A549 (cell line): ENCODE data around the gene SHANK1. TPM values are rescaled to one million over a fixed set of nuclear protein-coding genes. Genes with fewer than 3 reads are reported as not detected.

Source experiments
- ATAC-seq, 2 experiments: fragments of 200-7000 bp in 1 of 2; fragments of >200 bp in 1 of 2; cut with Nextera tagmentation in 1 of 2; cut with Tn5 transposase in 1 of 2; 3 replicates each; pipeline versions ENCODE4 v1.8.0 to v1.9.1; 2018 to 2020; ENCODE audit warnings: mild to moderate bottlenecking in 1 of 2, moderate library complexity in 1 of 2
- CTCF ChIA-PET: fragments of 300-600 bp; sonication (Branson Sonifier 250); formaldehyde crosslinking; extraction: SDS; loops from one replicate; lab custom pipeline; 2021; ENCODE audit warnings: antibody characterized with exemption, inconsistent platforms; lab: Yijun Ruan, JAX
- POLR2A ChIA-PET: fragments of 350-600 bp; formaldehyde crosslinking; extraction: SDS; loops from one replicate; lab custom pipeline; 2021; ENCODE audit warnings: antibody characterized with exemption, inconsistent platforms; lab: Yijun Ruan, JAX
- DNase-seq, 2 experiments: peaks; one replicate each; pipeline versions ENCODE4 v3.0.0 to v3.0.0-alpha.2; 2011 to 2016; ENCODE audit warnings: low read depth in 1 of 2, low spot score in 1 of 2
- FAIRE-seq: peaks from 2 replicates; lab custom pipeline; 2011; peaks lifted over from hg19 to GRCh38; lab: Jason Lieb, UNC
- H3K27ac ChIP-seq, 2 experiments: fragments of >200 bp; sonication (Bioruptor Twin); formaldehyde crosslinking; 3 replicates each; pipeline ENCODE4 v1.5.1; 2016 to 2017
- H3K4me1 ChIP-seq: fragments of >200 bp; sonication (Bioruptor Twin); formaldehyde crosslinking; 3 replicates; pipeline ENCODE4 v1.6.1; 2016
- H3K4me2 ChIP-seq: fragments of >200 bp; sonication (Bioruptor Twin); formaldehyde crosslinking; 3 replicates; pipeline ENCODE4 v1.6.1; 2016
- H3K4me3 ChIP-seq: fragments of >200 bp; sonication (Bioruptor Twin); formaldehyde crosslinking; 3 replicates; pipeline ENCODE4 v1.5.1; 2016
- H3K9me3 ChIP-seq: fragments of >200 bp; sonication (Bioruptor Twin); formaldehyde crosslinking; 3 replicates; pipeline ENCODE4 v1.6.1; 2016
- CBX2 ChIP-seq: fragments of 200-600 bp; sonication (generic); IDR thresholded peaks from 2 replicates; pipeline ENCODE4 v1.6.1; 2016; ENCODE audit warnings: low read depth, mild to moderate bottlenecking, borderline replicate concordance
- CBX8 ChIP-seq: fragments of 200-600 bp; sonication (generic); IDR thresholded peaks from 2 replicates; pipeline ENCODE4 v1.6.1; 2016
- CEBPB ChIP-seq, 2 experiments: fragments of >200 bp in 1 of 2; sonication (Bioruptor Twin) in 1 of 2; formaldehyde crosslinking in 1 of 2; IDR thresholded peaks; 2 replicates each; pipeline ENCODE4 v1.6.1; 2012 to 2016
- CHD2 ChIP-seq: fragments of 150-350 bp; IDR thresholded peaks from 2 replicates; pipeline ENCODE4 v1.6.1; 2014; ENCODE audit warnings: low read length; ENCODE audit not compliant: partially characterized antibody
- CTCF ChIP-seq: fragments of >200 bp; sonication (Bioruptor Twin); formaldehyde crosslinking; IDR thresholded peaks from 3 replicates; pipeline ENCODE4 v1.5.1; 2016
- E2F6 ChIP-seq: IDR thresholded peaks from 2 replicates; pipeline ENCODE4 v1.6.1; 2012; ENCODE audit warnings: low read depth, borderline replicate concordance
- EHMT2 ChIP-seq: fragments of 200-600 bp; sonication (generic); IDR thresholded peaks from 2 replicates; pipeline ENCODE4 v1.6.1; 2016; ENCODE audit warnings: antibody characterized with exemption, low read depth, mild to moderate bottlenecking, moderate library complexity
- ESRRA ChIP-seq: fragments of 150-350 bp; IDR thresholded peaks from 2 replicates; pipeline ENCODE4 v1.6.1; 2014; ENCODE audit warnings: mild to moderate bottlenecking, low read length, borderline replicate concordance
- FOSB ChIP-seq: fragments of 250-450 bp; sonication (Bioruptor Pico); IDR thresholded peaks from 2 replicates; pipeline ENCODE4 v1.5.0; 2020; ENCODE audit warnings: mild to moderate bottlenecking, moderate library complexity
- FOSL2 ChIP-seq, 2 experiments: fragments of 450-650 bp in 1 of 2; fragments of >200 bp in 1 of 2; sonication (Bioruptor Twin) in 1 of 2; formaldehyde crosslinking; IDR thresholded peaks; 2 replicates each; pipeline versions ENCODE4 v1.5.0 to v1.6.1; 2016 to 2020; ENCODE audit warnings: mild to moderate bottlenecking in 1 of 2, moderate library complexity in 1 of 2
- FOXS1 ChIP-seq: fragments of 250-450 bp; sonication (Bioruptor Pico); IDR thresholded peaks from 2 replicates; pipeline ENCODE4 v1.5.0; 2020; ENCODE audit warnings: mild to moderate bottlenecking, moderate library complexity
- GATA3 ChIP-seq: IDR thresholded peaks from 2 replicates; pipeline ENCODE4 v1.6.1; 2012; ENCODE audit warnings: borderline replicate concordance
- HOXA7 ChIP-seq: fragments of 250-450 bp; sonication (Bioruptor Pico); IDR thresholded peaks from 2 replicates; pipeline ENCODE4 v1.5.0; 2020; ENCODE audit warnings: mild to moderate bottlenecking, moderate library complexity
- HOXB5 ChIP-seq: fragments of 250-450 bp; sonication (Bioruptor Pico); IDR thresholded peaks from 2 replicates; pipeline ENCODE4 v1.5.0; 2020; ENCODE audit warnings: mild to moderate bottlenecking, moderate library complexity
- KDM1A ChIP-seq: fragments of 200-600 bp; sonication (generic); IDR thresholded peaks from 2 replicates; pipeline ENCODE4 v1.6.1; 2016; ENCODE audit warnings: low read depth, mild to moderate bottlenecking
- MYC ChIP-seq: IDR thresholded peaks from 2 replicates; pipeline ENCODE4 v1.6.1; 2012; ENCODE audit warnings: mild to moderate bottlenecking, inconsistent platforms, low read length, improper control_type of control experiment, borderline replicate concordance
- PHF8 ChIP-seq: fragments of 200-600 bp; sonication (generic); IDR thresholded peaks from 2 replicates; pipeline ENCODE4 v1.6.1; 2016; ENCODE audit warnings: low read depth, mild to moderate bottlenecking, antibody characterized with exemption, moderate library complexity, borderline replicate concordance
- POLR2A ChIP-seq: IDR thresholded peaks from 2 replicates; pipeline ENCODE4 v1.6.1; 2012; ENCODE audit warnings: mild to moderate bottlenecking, low read length
- SREBF2 ChIP-seq: fragments of 450-650 bp; IDR thresholded peaks from 2 replicates; pipeline ENCODE4 v1.6.1; 2014; ENCODE audit warnings: mild to moderate bottlenecking, moderate library complexity
- TFCP2L1 ChIP-seq: fragments of 250-450 bp; sonication (Bioruptor Pico); IDR thresholded peaks from 2 replicates; pipeline ENCODE4 v1.5.0; 2021; ENCODE audit warnings: mild to moderate bottlenecking
- TP53 ChIP-seq: fragments of 250-450 bp; sonication (Bioruptor Pico); IDR thresholded peaks from 2 replicates; pipeline ENCODE4 v1.5.0; 2021; ENCODE audit warnings: mild to moderate bottlenecking, moderate library complexity
- WGBS: methylation state at CpG from one replicate; pipeline ENCODE4 v1.1.6; 2017; ENCODE audit errors: missing lambda C conversion rate; 5-methylcytosine and 5-hydroxymethylcytosine counted together
- polyA plus RNA-seq, 4 experiments: library from polyadenylated mRNA; depleted of rRNA in 3 of 4; stranded (reverse); fragments of >200 nt; fragmentation: RNase III in 1 of 4; extraction: RNeasy Plus Mini Kit Qiagen cat#74134 plus additional on column Dnase treatment in 1 of 4; gene quantifications; 2 replicates in 3 of 4; 3 replicates in 1 of 4; pipeline ENCODE4 v1.2.3, GENCODE V29; 2011 to 2017
- TF ChIP-seq, protein P1 (sequence below): fragments of 250-450 bp; sonication (Bioruptor Pico); IDR thresholded peaks from 2 replicates; pipeline ENCODE4 v1.5.0; 2020; ENCODE audit warnings: low read depth, mild to moderate bottlenecking, moderate library complexity
- TF ChIP-seq, protein P2 (sequence below): fragments of 250-450 bp; sonication (Bioruptor Pico); IDR thresholded peaks from 2 replicates; pipeline ENCODE4 v1.5.0; 2021; ENCODE audit warnings: mild to moderate bottlenecking, moderate library complexity, borderline replicate concordance
- TF ChIP-seq, protein P3 (sequence below): fragments of >200 bp; sonication (Bioruptor Twin); formaldehyde crosslinking; IDR thresholded peaks from 2 replicates; pipeline ENCODE4 v1.6.1; 2016

Gene SHANK1
- polyA plus RNA-seq, 2 of the 4 experiments (the other 2 are of a cell fraction) = 0.04 to 0.17 TPM

- Histone ChIP-seq H3K4me1 (no peaks in the 10 kb centered on the region), H3K4me2 (no peak overlapping the region), H3K4me3 (no peak overlapping the region), H3K27ac (no peak overlapping the region), H3K9me3 (peaks cover 5% of the 10 kb centered on the region; the same call in 2 of the 3 replicates)
- FAIRE-seq (no peak), ATAC-seq (no peak), DNase-seq (no peak)
- ChIA-PET CTCF (interaction anchor here (0.6 to 1.3 kb wide), 4 partner anchors 96 to 245 kb away, joined by 3 read pairs; no protein-coding TSS in a partner anchor), POLR2A (no interaction called here)
- TF ChIP-seq FOSL2 (IDR thresholded peaks at IDR 0.05) = no peak
- no peak for TF ChIP-seq FOSL2 (CRISPR knock-in tag; IDR thresholded peaks at IDR 0.05)
- TF ChIP-seq FOSB (CRISPR knock-in tag) = no peak
- no peak for TF ChIP-seq CBX2
- no peak for TF ChIP-seq PHF8
- TF ChIP-seq TFCP2L1 (CRISPR knock-in tag) = no peak
- no peak for TF ChIP-seq CEBPB (IDR thresholded peaks at IDR 0.05)
- no peak for TF ChIP-seq ESRRA
- no peak for TF ChIP-seq HOXA7
- no peak for TF ChIP-seq EHMT2
- TF ChIP-seq MYC = no peak
- TF ChIP-seq CTCF = no peak
- TF ChIP-seq, protein P1, sequence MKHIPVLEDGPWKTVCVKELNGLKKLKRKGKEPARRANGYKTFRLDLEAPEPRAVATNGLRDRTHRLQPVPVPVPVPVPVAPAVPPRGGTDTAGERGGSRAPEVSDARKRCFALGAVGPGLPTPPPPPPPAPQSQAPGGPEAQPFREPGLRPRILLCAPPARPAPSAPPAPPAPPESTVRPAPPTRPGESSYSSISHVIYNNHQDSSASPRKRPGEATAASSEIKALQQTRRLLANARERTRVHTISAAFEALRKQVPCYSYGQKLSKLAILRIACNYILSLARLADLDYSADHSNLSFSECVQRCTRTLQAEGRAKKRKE (CRISPR knock-in tag) = no peak
- TF ChIP-seq GATA3 = no peak
- 11% methylated on average over 1 of the region's 1 CpG for WGBS
Measured at GRCh38 chr19:50676625-50677197, 42.9 kb downstream of the SHANK1 start.

DNA sequence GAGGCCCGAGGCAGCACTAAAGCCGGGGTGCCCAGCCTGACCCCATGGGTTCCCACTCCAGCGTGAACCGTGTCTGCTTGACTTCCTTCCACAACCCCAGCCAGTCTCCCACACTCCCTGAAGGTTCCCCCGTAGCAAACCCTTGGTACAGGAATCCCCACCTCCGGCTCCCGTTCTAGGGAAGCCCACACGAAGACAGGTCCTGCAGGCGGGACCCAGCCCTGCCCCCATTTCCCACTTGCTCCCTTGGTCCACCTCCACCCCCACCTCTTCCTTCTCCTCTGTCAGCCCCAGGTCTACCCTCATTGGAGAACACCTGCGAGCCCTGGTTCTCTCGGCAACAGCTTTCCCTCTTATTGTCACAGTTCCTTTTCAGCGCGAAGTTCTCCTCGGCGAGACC lies 46.5 kb downstream of the SHANK1 start:
- Histone ChIP-seq H3K4me1 (peaks cover 14% of the 10 kb centered on the region), H3K27ac (no peak overlapping the region), H3K4me2 (no peak overlapping the region), H3K4me3 (no peak overlapping the region), H3K9me3 (peaks cover 5% of the 10 kb centered on the region; the same call in 2 of the 3 replicates)
- FAIRE-seq (no peak), ATAC-seq (no peak), DNase-seq (no peak)
- ChIA-PET CTCF (interaction anchor here (5.6 kb wide), 1 partner anchor 108 kb away, joined by 98 read pairs; no protein-coding TSS in a partner anchor), POLR2A (no interaction called here)
- TF ChIP-seq, protein P2, sequence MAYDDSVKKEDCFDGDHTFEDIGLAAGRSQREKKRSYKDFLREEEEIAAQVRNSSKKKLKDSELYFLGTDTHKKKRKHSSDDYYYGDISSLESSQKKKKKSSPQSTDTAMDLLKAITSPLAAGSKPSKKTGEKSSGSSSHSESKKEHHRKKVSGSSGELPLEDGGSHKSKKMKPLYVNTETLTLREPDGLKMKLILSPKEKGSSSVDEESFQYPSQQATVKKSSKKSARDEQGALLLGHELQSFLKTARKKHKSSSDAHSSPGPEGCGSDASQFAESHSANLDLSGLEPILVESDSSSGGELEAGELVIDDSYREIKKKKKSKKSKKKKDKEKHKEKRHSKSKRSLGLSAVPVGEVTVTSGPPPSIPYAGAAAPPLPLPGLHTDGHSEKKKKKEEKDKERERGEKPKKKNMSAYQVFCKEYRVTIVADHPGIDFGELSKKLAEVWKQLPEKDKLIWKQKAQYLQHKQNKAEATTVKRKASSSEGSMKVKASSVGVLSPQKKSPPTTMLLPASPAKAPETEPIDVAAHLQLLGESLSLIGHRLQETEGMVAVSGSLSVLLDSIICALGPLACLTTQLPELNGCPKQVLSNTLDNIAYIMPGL (CRISPR knock-in tag) = no peak
- TF ChIP-seq TP53 (CRISPR knock-in tag) (no peak), CTCF (no peak), CBX8 (no peak), E2F6 (no peak), HOXB5 (CRISPR knock-in tag) (no peak), CHD2 (no peak), FOSL2 (IDR thresholded peaks at IDR 0.05) (no peak), FOSL2 (CRISPR knock-in tag; IDR thresholded peaks at IDR 0.05) (no peak), KDM1A (no peak), FOXS1 (CRISPR knock-in tag) (no peak), PHF8 (no peak), SREBF2 (no peak), POLR2A (no peak), ESRRA (no peak)
- TF ChIP-seq, protein P1 (CRISPR knock-in tag) = no peak
- TF ChIP-seq, protein P3, sequence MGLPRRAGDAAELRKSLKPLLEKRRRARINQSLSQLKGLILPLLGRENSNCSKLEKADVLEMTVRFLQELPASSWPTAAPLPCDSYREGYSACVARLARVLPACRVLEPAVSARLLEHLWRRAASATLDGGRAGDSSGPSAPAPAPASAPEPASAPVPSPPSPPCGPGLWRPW = no peak
- WGBS = 50% methylated on average over 15 of the region's 15 CpGs
